GM23248 (cell line): Measurements from ENCODE around the gene ADSS1. TPM values are rescaled to one million over a fixed set of nuclear protein-coding genes. Genes with fewer than 3 reads are reported as not detected.

Experiments used
- DNase-seq: peaks from one replicate; pipeline ENCODE4 v3.0.0-alpha.2; 2015
- H2AFZ ChIP-seq: fragments of 200-600 bp; sonication (generic); 2 replicates; pipeline ENCODE4 v1.6.1; 2016; ENCODE audit warnings: antibody characterized with exemption
- H3F3A ChIP-seq: fragments of 200-600 bp; sonication (generic); 2 replicates; pipeline ENCODE4 v1.6.1; 2016; ENCODE audit warnings: mild to moderate bottlenecking, antibody characterized with exemption, mixed run types; ENCODE audit not compliant: insufficient read depth
- H3K27ac ChIP-seq: fragments of 200-600 bp; sonication (generic); 2 replicates; pipeline ENCODE4 v1.5.1; 2016; ENCODE audit warnings: mild to moderate bottlenecking
- H3K27me3 ChIP-seq: fragments of 200-600 bp; sonication (generic); replicated peaks from 2 replicates; pipeline ENCODE4 v1.6.1; 2016; ENCODE audit warnings: mild to moderate bottlenecking; ENCODE audit not compliant: insufficient read depth
- H3K36me3 ChIP-seq: fragments of 200-600 bp; sonication (generic); 2 replicates; pipeline ENCODE4 v1.6.1; 2016; ENCODE audit warnings: low read depth, mild to moderate bottlenecking
- H3K4me1 ChIP-seq: fragments of 200-600 bp; sonication (generic); 2 replicates; pipeline ENCODE4 v1.6.1; 2016; ENCODE audit warnings: mild to moderate bottlenecking; ENCODE audit not compliant: insufficient read depth
- H3K4me2 ChIP-seq: fragments of 200-600 bp; sonication (generic); one replicate; pipeline ENCODE4 v1.6.1; 2016; ENCODE audit warnings: mild to moderate bottlenecking; ENCODE audit not compliant: unreplicated experiment
- H3K4me3 ChIP-seq: fragments of 200-600 bp; sonication (generic); 2 replicates; pipeline ENCODE4 v1.5.1; 2016; ENCODE audit warnings: mild to moderate bottlenecking
- H3K79me2 ChIP-seq: fragments of 200-600 bp; sonication (generic); 2 replicates; pipeline ENCODE4 v1.6.1; 2016; ENCODE audit warnings: mild to moderate bottlenecking; ENCODE audit not compliant: insufficient read depth
- H3K9ac ChIP-seq: fragments of 200-600 bp; sonication (generic); 2 replicates; pipeline ENCODE4 v1.6.1; 2016; ENCODE audit warnings: mild to moderate bottlenecking
- H3K9me2 ChIP-seq: fragments of 200-600 bp; sonication (generic); 2 replicates; pipeline ENCODE4 v1.6.1; 2016; ENCODE audit warnings: mixed run types, mild to moderate bottlenecking, moderate library complexity; ENCODE audit not compliant: insufficient read depth
- H3K9me3 ChIP-seq: fragments of 200-600 bp; sonication (generic); one replicate; pipeline ENCODE4 v1.6.1; 2017; ENCODE audit warnings: low read depth
- H4K20me1 ChIP-seq: fragments of 200-600 bp; sonication (generic); 2 replicates; pipeline ENCODE4 v1.6.0; 2016; ENCODE audit not compliant: insufficient read depth
- EZH2 ChIP-seq: fragments of 200-600 bp; sonication (generic); IDR thresholded peaks from 2 replicates; pipeline ENCODE4 v1.6.1; 2018; ENCODE audit warnings: antibody characterized with exemption, mild to moderate bottlenecking; ENCODE audit not compliant: insufficient read depth, poor library complexity, severe bottlenecking
- EZH2phosphoT487 ChIP-seq: fragments of 200-600 bp; sonication (generic); IDR thresholded peaks from 2 replicates; pipeline ENCODE4 v1.6.1; 2018; ENCODE audit warnings: antibody characterized with exemption, moderate library complexity, mild to moderate bottlenecking, low read depth; ENCODE audit not compliant: insufficient read depth
- WGBS, 2 experiments: methylation state at CpG; one replicate each; pipeline ENCODE4 v1.1.6; 2015 to 2017; ENCODE audit warnings: low lambda C conversion rate in 2 of 2, low coverage in 1 of 2; ENCODE audit errors: missing lambda C conversion rate in 2 of 2; 5-methylcytosine and 5-hydroxymethylcytosine counted together
- in situ Hi-C: fragments of 300-500 bp; cut with MboI; formaldehyde crosslinking; loops from 2 replicates; pipeline ENCODE4 v1.15.0; 2020
- polyA plus RNA-seq: library from polyadenylated mRNA; unstranded; fragments of >200 nt; fragmentation: Nextera tagmentation; extraction: Ambion mirVana; gene quantifications from 2 replicates; pipeline ENCODE4 v1.2.1, GENCODE V29; 2016
- total RNA-seq: library from RNA; depleted of rRNA; stranded (reverse); fragments of >200 nt; shearing (Covaris generic); gene quantifications from 2 replicates; pipeline ENCODE4 v1.2.3, GENCODE V29; 2014

Gene ADSS1
- total and polyA plus RNA-seq, 2 experiments from 2014 or later = 3.7 to 7.1 TPM

DNA sequence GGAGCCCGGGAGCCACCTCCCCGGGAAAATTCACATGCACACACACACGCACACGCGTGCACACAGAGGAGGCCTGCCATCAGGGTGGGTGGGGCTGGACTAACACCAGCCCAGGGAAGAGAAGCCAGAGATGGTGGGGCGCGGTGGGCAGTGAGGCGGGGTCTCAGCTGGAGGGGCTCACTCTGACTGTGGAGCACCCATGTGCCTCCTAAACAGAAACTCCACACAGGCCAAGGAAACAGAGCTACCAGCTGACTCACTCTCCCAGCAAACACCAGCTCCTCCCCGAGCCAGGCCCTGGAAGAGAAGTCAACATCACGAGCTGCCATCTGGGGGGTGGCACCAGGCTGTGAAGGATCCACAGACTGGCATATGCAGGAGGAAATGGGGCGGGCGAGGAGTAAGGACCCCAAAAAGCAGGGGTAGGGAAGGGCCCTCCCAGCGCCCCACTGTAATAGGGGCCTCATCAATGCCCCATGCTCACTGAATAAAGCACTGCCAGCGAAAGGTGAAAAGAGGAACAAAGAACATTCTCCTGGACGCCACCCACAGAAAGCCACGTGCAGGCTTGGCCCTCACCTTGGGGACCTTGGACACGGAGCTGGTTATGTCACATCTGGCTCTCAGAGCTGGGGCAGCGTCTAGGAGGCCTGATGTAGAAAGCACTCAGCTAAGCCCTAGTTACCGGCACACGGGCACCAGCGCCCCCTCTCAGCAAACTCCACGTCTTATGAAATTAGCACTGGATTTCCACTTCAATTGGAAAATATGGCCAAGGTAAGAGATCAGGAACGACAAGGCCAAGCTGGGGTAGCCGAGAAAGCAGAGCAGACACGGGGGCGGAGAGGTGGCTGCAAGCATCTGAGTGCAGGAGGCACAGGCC lies 43.0 kb upstream of the ADSS1 start:
- WGBS, 2 experiments = 25 to 26% methylated on average over 26 of the region's 26 CpGs
- peak overlapping the region; percentile 63 for H3K4me3 ChIP-seq

DNA sequence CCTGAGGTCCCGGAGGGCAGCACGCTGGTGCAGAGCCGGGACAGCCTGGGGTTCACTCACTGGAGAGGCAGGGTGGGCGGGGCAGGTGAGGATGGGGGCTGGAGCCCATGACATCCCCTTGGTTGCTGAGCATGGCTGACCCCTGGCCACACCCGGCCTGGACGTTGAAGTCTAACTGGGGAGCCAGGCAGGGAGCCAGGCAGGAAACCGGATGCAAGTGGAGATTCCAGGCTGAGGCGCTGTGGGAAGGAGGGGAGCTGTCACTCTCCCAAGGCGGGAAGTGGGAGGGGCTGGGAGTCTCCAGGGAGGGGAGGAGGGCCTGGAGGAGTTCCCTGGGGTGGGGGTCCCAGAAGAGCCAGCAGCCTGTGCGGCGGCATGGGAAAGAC lies 42.3 kb upstream of the ADSS1 start:
- DNase-seq = peak; percentile 82
- H3K27ac ChIP-seq = peak overlapping the region; percentile 98
- in situ Hi-C loops = no loop called here

More for the DNA sequence above, 43.0 kb upstream of the ADSS1 start:
- TF ChIP-seq EZH2phosphoT487 = no peak
- no peak for TF ChIP-seq EZH2
- Histone ChIP-seq H3K27me3 (no peaks in the 10 kb centered on the region), H3K9me3 (no peaks in the 10 kb centered on the region), H3F3A (no peaks in the 10 kb centered on the region; the same call in 1 of the 2 replicates), H3K36me3 (no peaks in the 10 kb centered on the region), H4K20me1 (no peaks in the 10 kb centered on the region), H3K9ac (peak overlapping the region; percentile 89), H2AFZ (peak overlapping the region; percentile 49), H3K4me1 (peaks cover 30% of the 10 kb centered on the region), H3K4me2 (peak overlapping the region; percentile 75), H3K9me2 (no peaks in the 10 kb centered on the region), H3K27ac (peak overlapping the region; percentile 98), H3K79me2 (no peaks in the 10 kb centered on the region)
- in situ Hi-C loops = no loop called here
- DNase-seq = peak; percentile 94

DNA sequence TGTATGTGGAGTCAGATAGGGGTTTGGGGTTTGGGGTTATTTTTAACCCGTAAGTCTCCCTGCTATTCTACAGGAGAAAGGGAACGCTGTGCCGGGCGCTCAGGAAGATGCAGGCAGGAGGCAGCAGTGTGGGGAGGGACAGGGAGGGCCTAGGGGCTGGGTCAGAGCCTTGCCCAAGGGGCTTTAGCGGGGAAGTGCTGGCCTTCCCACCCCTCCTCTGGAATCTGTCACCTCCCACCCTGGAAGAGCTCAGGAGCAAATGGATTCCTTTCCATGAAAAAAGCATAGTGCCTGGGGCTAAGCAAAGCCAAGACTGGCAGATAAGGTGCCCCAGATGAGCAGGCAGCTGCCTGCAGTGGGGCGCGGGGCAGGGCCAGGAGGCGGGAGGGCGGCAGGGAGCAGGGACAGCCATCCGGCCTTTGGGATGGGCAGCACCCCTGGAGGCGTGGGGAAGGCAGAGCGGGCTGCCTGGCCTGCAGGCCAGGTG lies 41.9 kb upstream of the ADSS1 start:
- peak overlapping the region; percentile 75 for H3K4me2 ChIP-seq
- peak overlapping the region; percentile 63; the same call in 1 of the 2 replicates for H3K4me3 ChIP-seq
- no peak for TF ChIP-seq EZH2phosphoT487
- TF ChIP-seq EZH2 = no peak
- peaks cover 30% of the 10 kb centered on the region for H3K4me1 ChIP-seq
- H3K36me3 ChIP-seq = no peaks in the 10 kb centered on the region
- in situ Hi-C loops = no loop called here
- no peaks in the 10 kb centered on the region for H4K20me1 ChIP-seq
- 78 to 87% methylated on average over 11 to 12 of the region's 12 CpGs for WGBS, 2 experiments
- H2AFZ ChIP-seq = peak overlapping the region; percentile 49
- no peak for DNase-seq
- H3K9ac ChIP-seq = peak overlapping the region; percentile 89
- H3F3A ChIP-seq = no peaks in the 10 kb centered on the region; the same call in 1 of the 2 replicates
- no peaks in the 10 kb centered on the region for H3K9me2 ChIP-seq
- no peaks in the 10 kb centered on the region for H3K79me2 ChIP-seq
- H3K9me3 ChIP-seq = no peaks in the 10 kb centered on the region
- peak overlapping the region; percentile 98 for H3K27ac ChIP-seq
- H3K27me3 ChIP-seq = no peaks in the 10 kb centered on the region

More for the DNA sequence above, 42.3 kb upstream of the ADSS1 start:
- Histone ChIP-seq H3K4me3 (peak overlapping the region; percentile 63), H3K9me2 (no peaks in the 10 kb centered on the region), H3K9me3 (no peaks in the 10 kb centered on the region), H3K9ac (peak overlapping the region; percentile 89), H3K79me2 (no peaks in the 10 kb centered on the region), H3K27me3 (no peaks in the 10 kb centered on the region), H3K4me2 (peak overlapping the region; percentile 75), H3K36me3 (no peaks in the 10 kb centered on the region), H2AFZ (peak overlapping the region; percentile 49), H3F3A (no peaks in the 10 kb centered on the region; the same call in 1 of the 2 replicates), H3K4me1 (peaks cover 30% of the 10 kb centered on the region), H4K20me1 (no peaks in the 10 kb centered on the region)
- TF ChIP-seq EZH2 (no peak), EZH2phosphoT487 (no peak)
- 4 to 12% methylated on average over 5 to 11 of the region's 11 CpGs for WGBS, 2 experiments

DNA sequence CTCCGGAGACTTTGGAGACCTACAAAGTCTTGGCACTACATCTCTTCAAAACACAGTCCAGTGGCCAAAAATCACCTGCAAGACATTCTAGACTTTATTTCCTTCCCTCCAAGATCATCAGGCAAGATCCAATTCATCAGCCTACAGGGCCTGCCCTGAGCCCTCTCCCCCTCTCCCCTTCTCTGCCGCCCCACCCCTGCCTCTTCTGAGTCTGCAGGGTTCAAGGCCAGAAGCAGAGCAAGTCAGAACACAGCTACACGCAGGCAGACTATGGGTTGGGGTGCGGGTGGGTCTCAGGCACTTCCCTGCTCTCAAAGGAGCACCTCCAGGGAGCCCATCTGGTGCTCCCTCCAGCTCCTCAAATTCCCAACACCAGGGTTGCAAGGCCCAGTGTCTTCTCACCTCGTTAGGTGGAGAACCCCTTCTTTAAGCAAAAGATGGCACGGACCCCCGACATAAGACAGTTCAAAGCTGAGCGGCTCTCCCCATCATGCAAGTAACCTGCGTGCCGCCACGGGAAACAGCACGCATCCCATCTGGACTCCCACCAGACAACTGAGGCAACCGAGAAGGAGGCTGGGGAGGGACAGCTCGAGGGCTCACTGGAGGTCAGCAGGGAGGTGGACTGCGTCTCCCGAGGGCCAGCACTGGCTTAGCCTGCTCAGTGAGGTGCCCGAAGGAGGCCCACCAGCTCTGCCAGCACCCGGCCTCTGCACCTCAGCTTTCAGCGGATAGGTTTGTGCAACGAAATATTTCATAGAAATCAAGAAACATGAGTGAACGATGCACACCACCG lies 40.2 kb upstream of the ADSS1 start:
- H3F3A ChIP-seq = peaks cover 7% of the 10 kb centered on the region; the same call in 1 of the 2 replicates
- H3K9ac ChIP-seq = no peak overlapping the region
- H4K20me1 ChIP-seq = no peaks in the 10 kb centered on the region
- no peaks in the 10 kb centered on the region for H3K36me3 ChIP-seq
- no peak overlapping the region for H2AFZ ChIP-seq
- no peak overlapping the region for H3K27ac ChIP-seq
- in situ Hi-C loops = no loop called here
- H3K27me3 ChIP-seq = no peaks in the 10 kb centered on the region
- no peak overlapping the region for H3K4me2 ChIP-seq
- no peak overlapping the region for H3K4me3 ChIP-seq
- DNase-seq = no peak
- no peaks in the 10 kb centered on the region for H3K9me2 ChIP-seq
- no peaks in the 10 kb centered on the region for H3K79me2 ChIP-seq
- peaks cover 32% of the 10 kb centered on the region for H3K4me1 ChIP-seq
- no peak for TF ChIP-seq EZH2phosphoT487
- no peak for TF ChIP-seq EZH2
- no peaks in the 10 kb centered on the region for H3K9me3 ChIP-seq
- 92 to 94% methylated on average over 22 of the region's 22 CpGs for WGBS, 2 experiments
